ENCODE data around the gene VAV2. TPM values are rescaled to one million over a fixed set of nuclear protein-coding genes. Genes with fewer than 3 reads are reported as not detected.

VAV2 gene
- total RNA-seq, 4 donors from 2014 or later = 9.1 to 13.5 (median 10.1) TPM

- H3K27me3 ChIP-seq = no peaks in the 10 kb centered on the region
- TF ChIP-seq CTCF (IDR thresholded peaks at IDR 0.05) = no peak
- TF ChIP-seq POLR2AphosphoS5 (IDR thresholded peaks at IDR 0.05) = no peak
- no peak for TF ChIP-seq EP300 (IDR thresholded peaks at IDR 0.05)
- no peak for TF ChIP-seq POLR2A (IDR thresholded peaks at IDR 0.05; ENCODE audit: low read depth)
- no peak overlapping the region for H3K27ac ChIP-seq (replicated peaks in 1 of 4)
- H3K9me3 ChIP-seq = peaks cover 0 to 8% (median 3%) of the 10 kb centered on the region in 4 donors
- peaks cover 6 to 93% (median 62%) of the 10 kb centered on the region in 4 donors for H3K36me3 ChIP-seq
- H3K4me3 ChIP-seq = no peak overlapping the region
- no peak for DNase-seq (ENCODE audit: extremely low spot score)
- 97% methylated on average over 7 of the region's 9 CpGs for WGBS
- peaks cover 4 to 8% (median 7%) of the 10 kb centered on the region in 4 donors for H3K4me1 ChIP-seq
- intact Hi-C loops (cut with DNase I) = no loop called here
Measured at GRCh38 chr9:133773889-133774655, 218.1 kb downstream of the VAV2 start.

GRCh38 chr9:133772581-133772980 is 219.5 kb downstream of the VAV2 start:
- no peak for TF ChIP-seq CTCF (IDR thresholded peaks at IDR 0.05)
- TF ChIP-seq EP300 (IDR thresholded peaks at IDR 0.05) = no peak
- TF ChIP-seq POLR2A (IDR thresholded peaks at IDR 0.05; ENCODE audit: low read depth) = no peak
- TF ChIP-seq POLR2AphosphoS5 (IDR thresholded peaks at IDR 0.05) = no peak
- intact Hi-C loops (cut with DNase I) = no loop called here
- peaks cover 4 to 8% (median 7%) of the 10 kb centered on the region in 4 donors for H3K4me1 ChIP-seq
- H3K27ac ChIP-seq (replicated peaks in 1 of 4) = no peak overlapping the region
- H3K9me3 ChIP-seq = peaks cover 0 to 15% (median 5%) of the 10 kb centered on the region in 4 donors
- no peaks in the 10 kb centered on the region for H3K27me3 ChIP-seq
- no peak for DNase-seq (ENCODE audit: extremely low spot score)
- WGBS = 93% methylated on average over 6 of the region's 7 CpGs
- peaks cover 11 to 93% (median 63%) of the 10 kb centered on the region in 4 donors for H3K36me3 ChIP-seq
- H3K4me3 ChIP-seq = no peak overlapping the region

GRCh38 chr9:133771486-133772482 is 220.3 kb downstream of the VAV2 start:
- peaks cover 0 to 23% (median 13%) of the 10 kb centered on the region in 4 donors for H3K9me3 ChIP-seq
- H3K27me3 ChIP-seq = no peaks in the 10 kb centered on the region
- WGBS = 84% methylated on average over 21 of the region's 26 CpGs
- peaks cover 0 to under 1% (median under 1%) of the 10 kb centered on the region in 4 donors for H3K4me1 ChIP-seq
- intact Hi-C loops (cut with DNase I) = no loop called here
- no peak for TF ChIP-seq EP300 (IDR thresholded peaks at IDR 0.05)
- no peak for TF ChIP-seq POLR2AphosphoS5 (IDR thresholded peaks at IDR 0.05)
- TF ChIP-seq CTCF (IDR thresholded peaks at IDR 0.05) = no peak
- TF ChIP-seq POLR2A (IDR thresholded peaks at IDR 0.05; ENCODE audit: low read depth) = no peak
- H3K36me3 ChIP-seq = peaks cover 15 to 93% (median 67%) of the 10 kb centered on the region in 4 donors
- no peak overlapping the region for H3K27ac ChIP-seq (replicated peaks in 1 of 4)
- H3K4me3 ChIP-seq = no peak overlapping the region
- no peak for DNase-seq (ENCODE audit: extremely low spot score)

- DNase-seq (ENCODE audit: extremely low spot score) = no peak
- no peak overlapping the region for H3K27ac ChIP-seq (replicated peaks in 1 of 4)
- TF ChIP-seq CTCF (IDR thresholded peaks at IDR 0.05) (no peak), POLR2A (IDR thresholded peaks at IDR 0.05; ENCODE audit: low read depth) (no peak)
- intact Hi-C loops (cut with DNase I) = no loop called here
- H3K36me3 ChIP-seq = peaks cover 15 to 90% (median 60%) of the 10 kb centered on the region in 4 donors
- H3K4me3 ChIP-seq = no peak overlapping the region
- H3K4me1 ChIP-seq = no peaks in the 10 kb centered on the region
- no peaks in the 10 kb centered on the region for H3K27me3 ChIP-seq
- H3K9me3 ChIP-seq = peaks cover 0 to 23% (median 14%) of the 10 kb centered on the region in 4 donors
- WGBS = 90% methylated on average over 13 of the region's 16 CpGs
Measured at GRCh38 chr9:133770076-133770777, 221.9 kb downstream of the VAV2 start.

Measured in esophagus muscularis mucosa (tissue), 4 donors.